NCI-H2171 treated with DMSO at 0.1 percent for 48 hours (cell line): ENCODE results near the gene BOD1L2.

Experiments used
- DNase-seq: peaks from one replicate; lab custom pipeline; 2025; lab: John Stamatoyannopoulos, UW

Gene BOD1L2

GRCh38 chr18:57146956-57147636, at the start of gene BOD1L2:
TSS of gene BOD1L2 (plus strand) at chr18:57147087. CDS start at chr18:57147313, 226 bp downstream.
- DNase-seq: no peak

GRCh38 chr18:57107140-57107832, 39.6 kb upstream of the BOD1L2 start:
- DNase-seq: no peak

- no peak for DNase-seq
These were observed 36.6 kb upstream of the BOD1L2 start for GRCh38 chr18:57110290-57110689.

GRCh38 chr18:57113799-57114420, 33.0 kb upstream of the BOD1L2 start:
- DNase-seq: no peak

GRCh38 chr18:57116598-57117132, 30.2 kb upstream of the BOD1L2 start:
- DNase-seq: no peak

GRCh38 chr18:57121542-57122112, 25.3 kb upstream of the BOD1L2 start:
- no peak for DNase-seq

- DNase-seq: peak; percentile 47
These were observed 23.9 kb upstream of the BOD1L2 start for GRCh38 chr18:57122936-57123510.

- DNase-seq: no peak
These were observed 21.3 kb upstream of the BOD1L2 start for GRCh38 chr18:57125627-57126026.

- no peak for DNase-seq
These were observed 18.5 kb upstream of the BOD1L2 start for GRCh38 chr18:57128220-57128932.

GRCh38 chr18:57131101-57131500, 15.8 kb upstream of the BOD1L2 start:
- DNase-seq: no peak

- DNase-seq: no peak
These were observed 15.1 kb upstream of the BOD1L2 start for GRCh38 chr18:57131782-57132181.

GRCh38 chr18:57134618-57135135, 12.2 kb upstream of the BOD1L2 start:
- no peak for DNase-seq

GRCh38 chr18:57135699-57136098, 11.2 kb upstream of the BOD1L2 start:
- no peak for DNase-seq

GRCh38 chr18:57137847-57138246, 9.0 kb upstream of the BOD1L2 start:
- no peak for DNase-seq

GRCh38 chr18:57141208-57142129, 5.4 kb upstream of the BOD1L2 start:
- no peak for DNase-seq

GRCh38 chr18:57142324-57142723, 4.6 kb upstream of the BOD1L2 start:
- DNase-seq: no peak

- DNase-seq: no peak
These were observed 3.6 kb upstream of the BOD1L2 start for GRCh38 chr18:57143265-57143664.

- DNase-seq: no peak
These were observed 1.4 kb downstream of the BOD1L2 start for GRCh38 chr18:57148263-57148662.

- no peak for DNase-seq
These were observed 2.2 kb downstream of the BOD1L2 start for GRCh38 chr18:57149051-57149450.

- DNase-seq: no peak
These were observed 2.6 kb downstream of the BOD1L2 start for GRCh38 chr18:57149531-57149930.
